ENCODE data around the gene SLAMF9. TPM values are rescaled to one million over a fixed set of nuclear protein-coding genes. Genes with fewer than 3 reads are reported as not detected.

The SLAMF9 gene
- total RNA-seq, 2 experiments from 2014 or later, result not detected

DNA sequence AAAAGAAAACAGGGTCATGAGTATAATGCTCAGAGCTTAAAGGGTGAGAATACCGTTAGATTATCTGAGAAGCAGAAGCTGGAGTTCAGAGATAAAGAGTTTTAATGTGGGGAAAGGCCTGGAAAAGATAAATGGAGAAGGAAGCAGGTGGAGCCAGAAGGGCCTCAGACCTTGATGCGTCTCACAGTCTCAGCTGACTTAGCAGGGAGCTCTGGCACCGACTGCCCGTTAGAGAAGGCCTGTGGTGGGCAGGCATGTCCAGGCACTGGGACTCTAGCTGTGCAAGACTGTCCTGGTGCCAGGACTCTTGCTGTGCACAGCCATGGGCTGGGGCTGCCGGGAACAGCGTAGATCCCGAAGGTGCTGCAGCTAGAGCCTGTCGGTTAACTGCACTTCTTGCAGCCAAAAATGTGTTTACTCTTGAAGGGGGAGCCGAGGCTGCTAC lies 3.8 kb upstream of the SLAMF9 start:
- POLR2A ChIA-PET, result no interaction called here
- intact Hi-C loops (cut with micrococcal nuclease), result no loop called here
- CTCF ChIA-PET, result interaction anchor here (0.7 to 5.7 kb wide), 6 partner anchors 14 to 381 kb away, joined by 3 to 34 read pairs (median 3); no protein-coding TSS in a partner anchor
- H3K27ac Mint-ChIP-seq, result no peak overlapping the region
- H3K4me3 Mint-ChIP-seq, result no peak overlapping the region
- peaks cover 11% of the 10 kb centered on the region for H3K4me1 Mint-ChIP-seq (ENCODE audit: low read depth)
- no peaks in the 10 kb centered on the region for H3K9me3 Mint-ChIP-seq
- peaks cover 17% of the 10 kb centered on the region for H3K27me3 Mint-ChIP-seq
- no peaks in the 10 kb centered on the region for H3K36me3 Mint-ChIP-seq
- no peak for DNase-seq

- Mint-ChIP-seq H3K36me3 (no peaks in the 10 kb centered on the region), H3K27me3 (peaks cover 31% of the 10 kb centered on the region), H3K9me3 (no peaks in the 10 kb centered on the region), H3K4me3 (no peak overlapping the region), H3K27ac (no peak overlapping the region), H3K4me1 (ENCODE audit: low read depth) (peaks cover 11% of the 10 kb centered on the region)
- POLR2A ChIA-PET, result no interaction called here
- DNase-seq, result no peak
- CTCF ChIA-PET, result interaction anchor here (5.7 kb wide), 1 partner anchor 52 kb away, joined by 34 read pairs; no protein-coding TSS in a partner anchor
- intact Hi-C loops (cut with micrococcal nuclease), result no loop called here
Observed at GRCh38 chr1:159955456-159955855, 1.4 kb upstream of the SLAMF9 start.

- peaks cover 33% of the 10 kb centered on the region for H3K27me3 Mint-ChIP-seq
- ChIA-PET CTCF (interaction anchor here (1.2 to 2.1 kb wide), 2 partner anchors 17 to 55 kb away, joined by 3 to 8 read pairs; no protein-coding TSS in a partner anchor), POLR2A (no interaction called here)
- intact Hi-C loops (cut with micrococcal nuclease), result no loop called here
- no peaks in the 10 kb centered on the region for H3K4me1 Mint-ChIP-seq (ENCODE audit: low read depth)
- no peak overlapping the region for H3K4me3 Mint-ChIP-seq
- H3K9me3 Mint-ChIP-seq, result no peaks in the 10 kb centered on the region
- H3K27ac Mint-ChIP-seq, result no peak overlapping the region
- no peak for DNase-seq
- H3K36me3 Mint-ChIP-seq, result no peaks in the 10 kb centered on the region
Observed at GRCh38 chr1:159952932-159953331, 1.1 kb downstream of the SLAMF9 start.

GRCh38 chr1:159951551-159951950 lies 2.5 kb downstream of the SLAMF9 start:
- intact Hi-C loops (cut with micrococcal nuclease), result no loop called here
- POLR2A ChIA-PET, result no interaction called here
- H3K27me3 Mint-ChIP-seq, result peaks cover 39% of the 10 kb centered on the region
- H3K4me3 Mint-ChIP-seq, result no peak overlapping the region
- no peak for DNase-seq
- no peaks in the 10 kb centered on the region for H3K36me3 Mint-ChIP-seq
- H3K27ac Mint-ChIP-seq, result no peak overlapping the region
- H3K4me1 Mint-ChIP-seq (ENCODE audit: low read depth), result no peaks in the 10 kb centered on the region
- no peaks in the 10 kb centered on the region for H3K9me3 Mint-ChIP-seq
- CTCF ChIA-PET, result interaction anchor here (1.2 kb wide), 2 partner anchors 15 to 56 kb away, joined by 3 read pairs; no protein-coding TSS in a partner anchor

DNA sequence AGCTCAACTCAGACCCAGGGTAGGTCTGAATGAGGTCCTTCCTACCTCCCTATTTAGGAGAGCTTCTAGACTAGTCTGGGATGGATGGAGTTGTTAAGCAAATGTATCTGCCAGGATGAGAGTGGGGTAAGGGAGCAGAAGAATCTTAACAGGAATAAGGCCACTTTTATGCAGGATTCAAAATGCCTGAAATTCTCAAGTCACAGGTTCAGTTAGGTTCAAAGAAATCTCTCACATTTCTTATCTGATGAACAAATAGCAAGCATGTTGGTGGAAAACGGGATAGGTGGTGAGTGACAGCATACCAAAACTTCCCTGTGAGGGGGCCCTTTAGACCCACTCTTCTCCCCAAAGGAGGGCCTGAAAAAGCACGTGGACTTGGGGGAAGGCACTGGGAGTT lies 3.0 kb downstream of the SLAMF9 start:
- CTCF ChIA-PET, result interaction anchor here (1.2 kb wide), 2 partner anchors 15 to 57 kb away, joined by 3 read pairs; no protein-coding TSS in a partner anchor
- intact Hi-C loops (cut with micrococcal nuclease), result no loop called here
- H3K27me3 Mint-ChIP-seq, result peaks cover 40% of the 10 kb centered on the region
- no peaks in the 10 kb centered on the region for H3K36me3 Mint-ChIP-seq
- DNase-seq, result no peak
- POLR2A ChIA-PET, result no interaction called here
- no peak overlapping the region for H3K27ac Mint-ChIP-seq
- no peaks in the 10 kb centered on the region for H3K9me3 Mint-ChIP-seq
- H3K4me1 Mint-ChIP-seq (ENCODE audit: low read depth), result no peaks in the 10 kb centered on the region
- H3K4me3 Mint-ChIP-seq, result no peak overlapping the region

DNA sequence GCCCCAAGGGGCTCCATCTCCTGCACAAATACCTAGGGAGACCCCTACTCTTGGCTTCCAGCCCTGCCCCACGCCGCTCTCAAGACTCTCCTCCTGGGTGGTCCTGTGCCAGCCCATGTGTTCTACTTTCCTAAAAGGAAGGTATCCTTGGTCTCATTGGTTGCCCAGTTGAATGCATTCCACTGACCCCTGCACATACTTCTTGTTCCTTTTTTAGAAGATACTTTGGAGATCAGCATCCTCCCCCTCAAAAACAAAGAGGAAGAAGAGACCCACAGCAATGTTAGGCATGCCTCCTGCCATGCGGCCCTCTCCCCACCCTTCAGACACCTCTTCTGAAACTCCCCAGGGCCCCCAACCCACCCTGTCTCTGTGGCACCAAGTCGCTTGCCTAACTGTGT lies 4.1 kb downstream of the SLAMF9 start:
- Mint-ChIP-seq H3K9me3 (no peaks in the 10 kb centered on the region), H3K4me3 (no peak overlapping the region), H3K36me3 (no peaks in the 10 kb centered on the region), H3K27ac (no peak overlapping the region), H3K27me3 (peaks cover 45% of the 10 kb centered on the region), H3K4me1 (ENCODE audit: low read depth) (peaks cover 3% of the 10 kb centered on the region)
- ChIA-PET POLR2A (no interaction called here), CTCF (interaction anchor here (0.6 to 1.2 kb wide), 2 partner anchors 43 to 57 kb away, joined by 3 read pairs; no protein-coding TSS in a partner anchor)
- intact Hi-C loops (cut with micrococcal nuclease), result no loop called here
- DNase-seq, result no peak

- ChIA-PET POLR2A (no interaction called here), CTCF (interaction anchor here (1.2 kb wide), 1 partner anchor 44 kb away, joined by 3 read pairs; no protein-coding TSS in a partner anchor)
- no peak overlapping the region for H3K4me3 Mint-ChIP-seq
- H3K4me1 Mint-ChIP-seq (ENCODE audit: low read depth), result peaks cover 3% of the 10 kb centered on the region
- no peak overlapping the region for H3K27ac Mint-ChIP-seq
- DNase-seq, result no peak
- intact Hi-C loops (cut with micrococcal nuclease), result no loop called here
- no peaks in the 10 kb centered on the region for H3K36me3 Mint-ChIP-seq
- no peaks in the 10 kb centered on the region for H3K9me3 Mint-ChIP-seq
- peaks cover 49% of the 10 kb centered on the region for H3K27me3 Mint-ChIP-seq
Observed at GRCh38 chr1:159949123-159949522, 4.9 kb downstream of the SLAMF9 start.

DNA sequence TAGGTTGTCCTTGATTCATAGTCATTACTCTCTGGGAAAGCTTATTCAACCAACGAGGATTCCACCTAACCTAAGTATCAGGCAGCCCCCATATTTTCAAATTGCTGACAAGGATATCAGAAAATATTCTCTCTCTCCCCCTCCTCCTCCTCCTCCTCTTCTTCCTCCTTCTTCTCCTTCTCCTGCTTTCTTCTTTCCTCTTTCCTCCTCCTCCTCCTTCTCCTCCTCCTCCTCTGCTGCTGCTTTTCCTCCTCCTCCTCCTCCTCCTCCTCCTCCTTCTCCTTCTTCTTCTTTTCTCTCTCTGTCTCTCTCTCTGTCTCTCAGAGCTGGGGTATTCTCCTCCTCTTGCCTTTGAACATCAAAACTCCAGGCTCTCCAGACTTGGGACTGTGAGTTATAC lies 6.1 kb downstream of the SLAMF9 start:
- peaks cover 3% of the 10 kb centered on the region for H3K4me1 Mint-ChIP-seq (ENCODE audit: low read depth)
- POLR2A ChIA-PET, result no interaction called here
- intact Hi-C loops (cut with micrococcal nuclease), result no loop called here
- CTCF ChIA-PET, result interaction anchor here (0.7 kb wide), 1 partner anchor 22 kb away, joined by 3 read pairs; no protein-coding TSS in a partner anchor
- peaks cover 50% of the 10 kb centered on the region for H3K27me3 Mint-ChIP-seq
- no peak for DNase-seq
- H3K4me3 Mint-ChIP-seq, result no peak overlapping the region
- H3K27ac Mint-ChIP-seq, result no peak overlapping the region
- H3K9me3 Mint-ChIP-seq, result no peaks in the 10 kb centered on the region
- H3K36me3 Mint-ChIP-seq, result no peaks in the 10 kb centered on the region

DNA sequence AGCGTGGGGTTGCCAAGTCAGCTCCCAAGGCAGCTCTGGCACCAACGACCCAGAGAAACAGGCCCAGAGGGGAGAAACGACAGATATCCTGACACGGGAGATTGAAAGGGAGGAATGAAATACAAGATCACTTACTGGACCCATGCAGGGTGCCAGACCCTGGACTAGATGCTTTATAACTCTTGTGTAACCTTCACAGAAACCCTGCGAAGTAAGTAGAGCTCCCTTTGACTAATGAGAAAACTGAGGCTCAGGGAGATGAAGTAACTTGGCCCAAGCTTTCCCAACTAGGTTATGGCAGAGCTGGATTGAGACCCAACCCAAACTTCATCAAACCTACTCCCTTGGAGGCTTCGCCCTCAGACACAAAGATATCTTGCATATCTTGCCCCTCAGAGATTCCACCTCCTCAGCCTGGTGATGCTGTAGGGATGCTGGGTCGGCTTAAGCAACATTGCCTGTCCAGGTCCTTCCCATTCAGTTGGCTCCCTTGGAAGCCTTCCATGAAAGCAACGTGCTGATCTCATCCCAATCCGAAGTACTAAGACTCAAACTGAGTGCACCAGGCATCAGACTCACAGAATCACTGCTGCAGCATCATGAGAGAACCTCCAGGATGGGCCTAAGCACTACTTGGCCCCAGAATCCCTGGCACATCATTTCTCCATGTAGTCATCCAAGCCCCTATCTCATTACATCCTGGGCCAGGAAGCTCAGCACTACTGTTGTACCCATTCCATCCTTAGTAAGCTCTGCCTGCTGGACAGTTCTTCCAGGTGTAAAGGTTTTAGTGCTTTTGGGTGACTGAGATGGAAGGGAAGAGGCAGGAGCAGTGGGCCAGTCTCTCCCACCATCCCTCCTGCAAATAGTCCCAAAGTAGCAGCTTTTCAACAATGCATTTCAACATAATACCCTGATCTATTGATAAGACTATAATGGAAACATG lies 7.5 kb downstream of the SLAMF9 start:
- H3K9me3 Mint-ChIP-seq, result no peaks in the 10 kb centered on the region
- no peak for DNase-seq
- no peak overlapping the region for H3K4me3 Mint-ChIP-seq
- H3K27ac Mint-ChIP-seq, result no peak overlapping the region
- H3K27me3 Mint-ChIP-seq, result peaks cover 47% of the 10 kb centered on the region
- no peaks in the 10 kb centered on the region for H3K36me3 Mint-ChIP-seq
- H3K4me1 Mint-ChIP-seq (ENCODE audit: low read depth), result peaks cover 3% of the 10 kb centered on the region
- POLR2A ChIA-PET, result interaction anchor here (1.2 kb wide), 1 partner anchor 22 kb away, joined by 4 read pairs; the partner anchor contains the start of gene TAGLN2
- CTCF ChIA-PET, result interaction anchor here (0.8 to 4.3 kb wide), 6 partner anchors 11 to 148 kb away, joined by 3 to 39 read pairs (median 4); partner anchors contain the start of genes PIGM and TAGLN2
- intact Hi-C loops (cut with micrococcal nuclease), result no loop called here

GRCh38 chr1:159945483-159946241 lies 8.4 kb downstream of the SLAMF9 start, which contains the start of gene IGSF9:
TSS of gene IGSF9 (minus strand) at chr1:159945613. CDS start at chr1:159943454, 2,159 bp downstream.
- intact Hi-C loops (cut with micrococcal nuclease), result no loop called here
- POLR2A ChIA-PET, result interaction anchor here (1.2 kb wide), 1 partner anchor 21 kb away, joined by 4 read pairs; the partner anchor contains the start of gene TAGLN2

DNA sequence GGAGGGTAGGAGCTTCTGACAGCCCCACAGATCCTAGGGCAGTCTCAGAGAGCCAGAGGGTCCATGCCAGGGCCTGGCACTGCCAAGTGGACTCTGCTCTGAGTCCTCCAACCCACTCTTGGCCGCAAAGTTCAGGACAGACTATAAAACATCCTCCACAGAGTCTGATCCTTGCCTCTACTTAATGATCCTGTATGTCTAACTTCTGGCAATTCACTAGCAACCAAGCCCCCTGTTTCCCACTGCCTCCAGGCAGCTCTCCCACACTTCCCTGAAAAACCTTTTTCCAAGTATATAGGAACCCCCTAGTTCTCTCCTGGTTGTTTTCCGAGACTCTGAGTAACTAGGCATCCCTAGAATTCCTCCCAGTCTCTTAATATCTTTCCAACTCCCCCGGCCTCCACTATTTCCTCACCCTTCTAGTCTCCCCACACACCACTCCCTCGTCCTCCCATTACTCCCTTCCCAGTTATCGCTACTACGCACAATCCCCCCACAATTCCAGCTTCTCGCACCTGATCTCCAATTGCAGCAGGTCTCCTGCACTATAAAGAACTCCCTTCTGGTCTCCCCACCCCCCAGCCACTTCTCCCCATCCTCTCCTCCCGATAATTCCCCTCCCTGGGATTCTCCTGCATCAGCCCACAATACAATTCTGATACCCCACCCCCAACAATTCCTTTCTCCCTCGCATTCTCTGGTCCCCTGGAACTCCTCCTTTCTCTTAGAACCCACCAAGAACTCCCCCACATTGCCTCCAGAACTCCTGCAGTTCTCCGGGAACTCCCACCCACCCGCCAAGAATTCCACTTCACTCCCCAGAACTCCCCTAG lies 9.2 kb downstream of the SLAMF9 start:
- Mint-ChIP-seq H3K4me1 (ENCODE audit: low read depth) (peaks cover 3% of the 10 kb centered on the region), H3K36me3 (no peaks in the 10 kb centered on the region), H3K27me3 (peaks cover 40% of the 10 kb centered on the region), H3K9me3 (no peaks in the 10 kb centered on the region), H3K4me3 (peak overlapping the region; percentile 11), H3K27ac (no peak overlapping the region)
- DNase-seq, result no peak
- intact Hi-C loops (cut with micrococcal nuclease), result no loop called here
- POLR2A ChIA-PET, result no interaction called here
- CTCF ChIA-PET, result interaction anchor here (0.6 to 4.3 kb wide), 8 partner anchors 13 to 146 kb away, joined by 3 to 39 read pairs (median 3); partner anchors contain the start of genes PIGM and TAGLN2

More at GRCh38 chr1:159945483-159946241, 8.4 kb downstream of the SLAMF9 start, which contains the start of gene IGSF9:
- CTCF ChIA-PET, result interaction anchor here (0.6 to 4.3 kb wide), 8 partner anchors 10 to 147 kb away, joined by 3 to 39 read pairs (median 4); partner anchors contain the start of genes PIGM and TAGLN2
- H3K36me3 Mint-ChIP-seq, result no peaks in the 10 kb centered on the region
- H3K9me3 Mint-ChIP-seq, result no peaks in the 10 kb centered on the region
- DNase-seq, result peak; percentile 67
- peaks cover 3% of the 10 kb centered on the region for H3K4me1 Mint-ChIP-seq (ENCODE audit: low read depth)
- peak within 1 kb of the TSS; percentile 20 for H3K4me3 Mint-ChIP-seq
- H3K27me3 Mint-ChIP-seq, result peaks cover 43% of the 10 kb centered on the region
- no peak within 1 kb of the TSS for H3K27ac Mint-ChIP-seq

Measured in activated CD4-positive, alpha-beta memory T cell treated with anti-CD3 and anti-CD28 coated beads for 36 hours (primary cell).